Measurements from ENCODE around the gene SPTLC3. TPM values are rescaled to one million over a fixed set of nuclear protein-coding genes. Genes with fewer than 3 reads are reported as not detected.

The SPTLC3 gene
- total and polyA plus RNA-seq, 9 donors, result 2.1 to 10.5 (median 8.8) TPM

GRCh38 chr20:13173201-13173600, 164.4 kb downstream of the SPTLC3 start:
- intact Hi-C loops (cut with DNase I), result no loop called here
- no peak for TF ChIP-seq EP300 (IDR thresholded peaks at IDR 0.05)
- no peak for TF ChIP-seq CTCF (IDR thresholded peaks at IDR 0.05)
- TF ChIP-seq POLR2A (IDR thresholded peaks at IDR 0.05), result no peak
- no peak overlapping the region for H3K27ac ChIP-seq
- no peak for DNase-seq
- 75 to 89% (median 82%) methylated on average over 2 of the region's 2 CpGs for WGBS, 3 donors
- H3K36me3 ChIP-seq, result no peaks in the 10 kb centered on the region
- no peaks in the 10 kb centered on the region for H3K4me1 ChIP-seq (ENCODE audit: insufficient read depth)
- H3K9me3 ChIP-seq, result no peaks in the 10 kb centered on the region
- H3K27me3 ChIP-seq, result no peaks in the 10 kb centered on the region
- no peak overlapping the region for H3K4me3 ChIP-seq

- no peaks in the 10 kb centered on the region for H3K9me3 ChIP-seq
- no peaks in the 10 kb centered on the region for H3K27me3 ChIP-seq
- H3K36me3 ChIP-seq, result no peaks in the 10 kb centered on the region
- H3K4me3 ChIP-seq, result no peak overlapping the region
- no peak for DNase-seq
- no peak overlapping the region for H3K27ac ChIP-seq
- H3K4me1 ChIP-seq (ENCODE audit: insufficient read depth), result no peaks in the 10 kb centered on the region
- TF ChIP-seq POLR2A (IDR thresholded peaks at IDR 0.05), result no peak
- no peak for TF ChIP-seq CTCF (IDR thresholded peaks at IDR 0.05)
- TF ChIP-seq EP300 (IDR thresholded peaks at IDR 0.05), result no peak
- 89 to 92% (median 90%) methylated on average over 9 of the region's 9 CpGs for WGBS, 3 donors
- intact Hi-C loops (cut with DNase I), result no loop called here
These were observed 165.6 kb downstream of the SPTLC3 start for GRCh38 chr20:13174402-13174801.

- intact Hi-C loops (cut with DNase I), result loop anchor here in 1 of 4 donors (10.0 kb wide), 1 partner anchor 774 kb away; no protein-coding TSS in a partner anchor
These were observed 172.5 kb downstream of the SPTLC3 start for GRCh38 chr20:13180986-13181889.

GRCh38 chr20:13183005-13183404, 174.2 kb downstream of the SPTLC3 start:
- WGBS, 3 donors, result 42 to 48% (median 46%) methylated on average over 1 of the region's 1 CpG
- no peaks in the 10 kb centered on the region for H3K9me3 ChIP-seq
- TF ChIP-seq CTCF (IDR thresholded peaks at IDR 0.05) (no peak), POLR2A (IDR thresholded peaks at IDR 0.05) (no peak), EP300 (IDR thresholded peaks at IDR 0.05) (no peak)
- H3K4me1 ChIP-seq (ENCODE audit: insufficient read depth), result no peaks in the 10 kb centered on the region
- DNase-seq, result no peak
- intact Hi-C loops (cut with DNase I), result loop anchor here in 1 of 4 donors (10.0 kb wide), 1 partner anchor 772 kb away; no protein-coding TSS in a partner anchor
- no peak overlapping the region for H3K4me3 ChIP-seq
- H3K36me3 ChIP-seq, result no peaks in the 10 kb centered on the region
- no peaks in the 10 kb centered on the region for H3K27me3 ChIP-seq
- no peak overlapping the region for H3K27ac ChIP-seq

More at GRCh38 chr20:13180986-13181889, 172.5 kb downstream of the SPTLC3 start:
- 69 to 74% (median 73%) methylated on average over 7 of the region's 7 CpGs for WGBS, 3 donors
- Histone ChIP-seq H3K27me3 (no peaks in the 10 kb centered on the region), H3K27ac (no peak overlapping the region), H3K36me3 (no peaks in the 10 kb centered on the region), H3K4me1 (ENCODE audit: insufficient read depth) (no peaks in the 10 kb centered on the region), H3K9me3 (no peaks in the 10 kb centered on the region), H3K4me3 (no peak overlapping the region)
- no peak for DNase-seq
- TF ChIP-seq EP300 (IDR thresholded peaks at IDR 0.05) (no peak), POLR2A (IDR thresholded peaks at IDR 0.05) (no peak), CTCF (IDR thresholded peaks at IDR 0.05) (no peak)
